ENCODE measurements around the gene ZNF672. TPM values are rescaled to one million over a fixed set of nuclear protein-coding genes. Genes with fewer than 3 reads are reported as not detected.
A peak's percentile ranks its signal among the peaks of the same experiment; 100 is the strongest.
"Not testable (repeated sequence)": the region's sequence is repeated elsewhere in the genome, so short reads cannot be mapped to it uniquely, and the experiment has no call there.

ZNF672 gene
- total RNA-seq, 1 experiment from 2014 or later = 13.8 TPM

DNA sequence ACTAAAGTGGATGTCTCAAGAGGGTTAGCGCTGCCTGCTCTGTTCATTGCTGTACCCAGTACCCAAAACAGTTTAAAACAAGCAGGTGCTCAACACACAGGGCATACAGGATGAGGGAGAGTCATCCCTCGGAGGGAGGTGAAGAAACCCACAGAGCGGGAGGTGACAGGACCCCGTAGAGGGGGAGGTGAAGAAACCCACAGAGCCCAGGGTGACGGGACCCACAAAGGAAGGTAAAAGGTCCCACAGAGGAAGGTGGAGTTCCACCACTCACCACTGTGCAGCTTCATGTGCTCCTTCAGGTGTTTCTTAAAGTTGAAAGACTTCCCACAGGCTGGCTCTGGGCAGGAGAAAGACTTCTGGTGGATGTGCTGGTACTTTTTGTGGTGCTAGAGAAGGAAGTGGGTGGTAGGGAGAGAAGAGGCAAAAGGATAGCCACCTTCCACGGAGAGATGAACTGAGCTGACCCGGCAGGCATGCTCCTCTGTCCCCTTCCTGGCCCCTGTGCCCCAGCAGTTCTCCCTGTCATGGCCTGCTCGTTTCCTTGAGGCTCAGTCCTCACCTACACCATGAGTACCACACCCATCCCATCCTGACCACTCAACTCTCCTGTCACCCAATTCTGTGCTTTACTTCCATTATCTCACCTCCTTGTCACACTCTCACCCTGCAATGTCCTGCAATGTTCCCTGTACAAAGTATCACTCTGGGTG, 15.8 kb downstream of the ZNF672 start:
- DNase-seq (ENCODE audit: low read depth) = no peak

DNA sequence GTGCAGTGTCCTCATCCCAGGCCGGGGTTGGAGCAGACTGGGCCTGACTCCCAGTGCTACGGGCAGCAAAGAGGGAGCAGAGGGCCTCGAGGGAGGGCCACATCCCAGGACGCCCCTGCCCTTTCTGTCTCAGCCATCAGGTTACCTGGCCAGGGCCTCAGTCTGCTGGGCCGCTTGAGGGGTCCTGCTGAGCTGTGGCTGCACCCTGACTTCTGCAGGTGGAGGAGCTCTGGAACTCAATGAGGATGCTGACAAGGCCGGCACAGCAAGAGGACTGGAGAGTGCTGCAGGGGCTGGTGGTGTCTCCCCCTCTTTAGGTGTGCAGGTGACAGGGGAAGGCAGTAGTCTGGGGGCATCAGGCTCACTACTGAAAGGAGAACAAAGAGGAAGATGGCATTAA, 17.6 kb downstream of the ZNF672 start:
- DNase-seq (ENCODE audit: low read depth) = no peak

DNA sequence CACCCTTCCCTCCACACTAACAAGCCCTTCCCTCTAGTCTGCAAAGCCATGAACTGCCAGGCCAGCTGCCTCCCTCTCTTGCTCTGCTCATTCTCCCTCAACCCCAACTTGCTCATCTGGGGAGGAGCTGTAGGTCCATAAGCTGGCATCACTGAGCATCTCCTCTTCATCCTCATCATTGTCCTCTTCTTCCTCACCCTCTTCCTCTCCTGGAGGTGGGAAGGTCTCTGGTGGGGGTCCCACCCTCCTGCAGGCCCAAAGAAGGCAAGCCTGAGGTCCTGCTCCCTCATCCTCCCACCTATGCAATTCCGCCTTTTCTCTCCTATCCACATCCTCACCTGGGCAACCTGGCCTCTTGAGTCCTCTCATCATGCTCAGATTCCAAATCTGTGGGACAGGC, 18.2 kb downstream of the ZNF672 start:
- no peak for DNase-seq (ENCODE audit: low read depth)

DNA sequence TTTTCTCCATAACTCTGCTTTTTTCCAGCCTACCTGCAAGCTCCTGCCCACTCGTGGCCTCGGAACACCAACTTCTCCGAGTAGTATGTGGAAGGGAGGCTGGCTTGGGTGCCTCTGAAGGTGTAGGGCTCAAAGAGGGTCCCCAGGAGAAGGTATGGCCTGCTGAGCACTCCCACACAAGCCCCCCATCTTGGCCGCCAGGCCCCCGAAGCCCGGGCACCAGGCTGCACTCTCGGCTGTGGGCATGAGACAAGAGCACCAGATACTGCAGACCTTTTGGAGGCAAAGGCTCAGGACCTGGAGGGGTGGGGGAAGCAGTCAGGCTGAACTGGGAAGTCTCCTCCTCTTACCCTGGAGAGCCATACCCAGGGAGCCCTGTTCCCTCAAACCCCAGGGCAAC, 19.2 kb downstream of the ZNF672 start:
- no peak for DNase-seq (ENCODE audit: low read depth)

DNA sequence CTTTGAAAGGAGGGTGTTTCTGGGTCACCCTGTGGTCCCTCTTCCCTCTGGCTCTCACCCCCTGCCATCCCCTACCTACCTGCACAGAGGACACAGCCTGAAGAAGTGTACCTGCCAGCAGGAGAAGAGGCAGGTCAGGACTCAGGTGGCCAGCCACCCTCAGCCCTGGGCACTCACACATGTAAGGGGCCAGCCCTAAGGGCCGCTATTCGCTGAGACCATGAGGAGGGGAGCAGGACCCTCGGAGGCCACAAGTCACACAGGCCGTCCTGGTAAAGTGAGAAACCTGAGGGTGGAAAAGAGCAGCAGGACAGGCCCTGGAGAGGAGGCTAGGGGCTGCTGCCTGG, 19.7 kb downstream of the ZNF672 start:
- no peak for DNase-seq (ENCODE audit: low read depth)

DNA sequence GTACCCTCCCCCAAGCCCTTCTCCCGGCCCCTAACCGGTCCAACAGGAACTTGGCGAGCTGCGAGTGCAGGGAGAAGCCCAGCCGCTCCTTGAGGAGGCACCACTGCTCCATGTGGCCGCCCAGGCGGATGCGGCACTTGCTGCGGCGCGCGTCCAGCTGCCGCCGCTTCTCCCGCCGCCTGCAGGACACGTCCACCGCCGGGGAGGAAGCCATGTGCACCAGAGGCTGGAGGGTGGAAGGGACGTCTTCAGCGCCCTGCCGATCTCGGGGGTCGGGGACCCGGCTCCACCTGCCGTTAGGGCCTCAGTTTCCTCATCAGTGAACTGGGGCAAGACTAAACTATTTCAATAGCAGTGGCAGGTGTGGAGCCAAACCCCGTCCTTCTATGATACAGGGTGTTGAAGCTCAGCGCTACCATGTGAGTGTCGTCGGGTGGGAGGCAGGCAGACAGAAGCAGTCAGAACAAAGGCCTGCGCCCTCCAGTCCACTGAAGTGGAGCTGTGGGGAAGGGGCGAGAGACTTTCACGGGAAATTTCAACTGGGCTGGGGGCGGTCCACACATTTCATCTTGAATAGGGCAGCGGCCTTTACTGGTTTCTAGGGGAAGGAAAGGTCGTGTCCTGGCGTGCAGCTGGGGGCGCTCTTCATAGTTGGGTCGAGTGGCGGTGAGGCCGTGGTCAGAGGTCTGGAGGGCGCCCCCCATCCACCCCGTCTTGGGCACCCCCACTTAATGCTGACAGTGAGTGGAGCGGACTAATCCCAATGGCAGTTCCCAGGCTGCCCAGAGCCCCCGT, 20.3 kb downstream of the ZNF672 start:
- DNase-seq (ENCODE audit: low read depth) = peak; percentile 71

DNA sequence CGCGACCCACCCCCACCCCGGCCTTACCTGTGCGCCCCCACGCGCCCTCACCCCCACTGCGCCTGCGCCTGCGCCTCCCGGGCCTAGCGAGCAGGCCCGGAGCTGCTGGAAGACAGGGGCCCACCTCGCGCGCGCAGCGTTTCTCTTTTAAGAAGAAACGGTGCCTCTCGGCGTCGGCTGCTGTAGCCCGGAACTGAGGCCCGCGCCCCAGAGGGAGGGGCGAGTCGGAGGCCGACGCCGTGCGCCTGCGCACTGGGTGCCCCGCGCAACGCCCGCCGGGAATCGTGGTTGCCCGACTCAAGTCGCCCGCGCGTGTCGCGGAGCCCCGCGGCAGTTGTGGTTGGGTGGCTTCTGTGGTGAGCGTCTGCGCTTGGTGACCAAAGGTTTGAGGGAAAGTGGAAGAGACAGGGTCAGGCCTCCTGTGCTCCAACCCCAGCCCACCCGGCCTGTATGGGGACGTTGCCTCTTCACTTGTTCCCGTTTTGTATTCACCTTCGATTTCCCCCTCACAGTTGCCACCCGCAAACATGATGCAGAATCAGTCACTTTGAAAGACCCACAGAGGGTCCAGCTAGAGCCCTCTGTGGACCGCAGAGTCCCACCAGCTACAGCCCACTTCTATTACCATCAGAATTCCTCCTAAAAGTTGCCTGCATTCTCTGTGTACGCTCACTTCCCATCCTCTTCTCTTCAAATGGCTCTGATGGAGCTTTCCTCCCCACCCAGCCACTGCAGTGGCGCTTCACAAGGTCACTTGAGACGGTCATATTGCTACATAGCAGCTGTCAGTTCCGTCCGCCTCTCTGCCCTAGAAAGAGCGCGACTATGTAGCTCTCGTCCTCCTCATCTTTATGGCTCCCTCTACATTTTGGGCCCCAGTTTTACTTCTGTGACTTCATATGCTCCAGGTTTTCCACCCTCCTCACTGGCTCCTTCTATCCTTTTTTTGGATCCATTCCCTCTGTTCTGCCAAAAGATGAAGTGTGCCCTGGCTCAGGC, 21.2 kb downstream of the ZNF672 start, which contains the start of gene ZNF692:
Gene ZNF692 (minus strand): TSS at position 195 of the 999 bp plus-strand sequence. CDS start 776 bp downstream, outside the sequence.
- peak; percentile 95 for DNase-seq (ENCODE audit: low read depth)

DNA sequence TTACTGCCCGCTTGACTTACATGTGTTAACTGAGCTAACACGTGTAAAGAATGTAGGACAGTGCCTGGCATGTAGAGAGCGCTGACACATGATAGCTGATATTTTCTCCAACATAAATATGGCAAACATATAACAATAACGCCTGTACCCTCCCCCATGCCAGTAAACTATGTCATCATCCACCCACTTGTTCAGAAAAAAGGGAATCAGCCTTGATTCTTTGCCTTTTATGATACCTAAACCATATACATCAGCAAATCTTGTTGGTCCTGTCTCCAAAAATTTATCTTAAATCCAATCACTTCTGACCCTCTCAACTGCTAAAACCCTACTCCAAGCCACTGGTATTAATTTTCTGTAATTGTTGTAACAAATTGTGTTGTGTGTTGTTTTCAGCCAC, 22.0 kb downstream of the ZNF672 start:
- DNase-seq (ENCODE audit: low read depth) = no peak

DNA sequence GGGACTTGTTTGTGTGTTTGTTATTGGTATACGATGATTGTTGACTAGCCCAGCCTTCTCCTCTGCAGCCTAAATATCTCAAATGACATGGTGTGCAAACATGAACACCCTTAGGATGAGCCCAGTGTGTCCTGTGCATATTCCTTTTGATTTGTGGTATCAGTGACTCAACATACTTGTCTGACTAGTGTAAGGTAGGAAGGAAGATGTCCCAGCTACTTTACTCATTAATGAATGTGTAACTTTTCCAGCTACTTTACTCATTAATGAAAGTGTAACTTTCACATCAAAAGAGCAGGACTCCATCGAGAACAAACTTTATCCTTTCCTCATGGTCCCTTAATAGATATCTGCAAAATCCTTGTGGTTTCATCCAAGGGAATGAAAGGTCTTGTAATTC, 23.6 kb downstream of the ZNF672 start:
- no peak for DNase-seq (ENCODE audit: low read depth)

DNA sequence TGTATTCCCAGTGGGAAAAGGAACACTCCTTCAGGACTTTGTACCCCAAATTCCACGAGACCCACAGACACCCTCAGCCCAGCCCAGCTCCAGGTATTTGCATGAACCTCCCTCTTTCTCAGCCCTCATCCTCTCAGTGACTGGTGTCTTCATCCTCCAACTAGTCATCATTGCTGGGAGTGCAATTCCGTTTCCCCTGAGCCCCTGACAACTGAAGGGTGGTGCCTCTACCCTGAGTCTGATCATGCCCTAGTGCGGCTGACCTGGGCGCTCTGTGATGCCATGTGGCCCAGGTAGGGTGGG, 24.6 kb downstream of the ZNF672 start:
- DNase-seq (ENCODE audit: low read depth) = no peak

DNA sequence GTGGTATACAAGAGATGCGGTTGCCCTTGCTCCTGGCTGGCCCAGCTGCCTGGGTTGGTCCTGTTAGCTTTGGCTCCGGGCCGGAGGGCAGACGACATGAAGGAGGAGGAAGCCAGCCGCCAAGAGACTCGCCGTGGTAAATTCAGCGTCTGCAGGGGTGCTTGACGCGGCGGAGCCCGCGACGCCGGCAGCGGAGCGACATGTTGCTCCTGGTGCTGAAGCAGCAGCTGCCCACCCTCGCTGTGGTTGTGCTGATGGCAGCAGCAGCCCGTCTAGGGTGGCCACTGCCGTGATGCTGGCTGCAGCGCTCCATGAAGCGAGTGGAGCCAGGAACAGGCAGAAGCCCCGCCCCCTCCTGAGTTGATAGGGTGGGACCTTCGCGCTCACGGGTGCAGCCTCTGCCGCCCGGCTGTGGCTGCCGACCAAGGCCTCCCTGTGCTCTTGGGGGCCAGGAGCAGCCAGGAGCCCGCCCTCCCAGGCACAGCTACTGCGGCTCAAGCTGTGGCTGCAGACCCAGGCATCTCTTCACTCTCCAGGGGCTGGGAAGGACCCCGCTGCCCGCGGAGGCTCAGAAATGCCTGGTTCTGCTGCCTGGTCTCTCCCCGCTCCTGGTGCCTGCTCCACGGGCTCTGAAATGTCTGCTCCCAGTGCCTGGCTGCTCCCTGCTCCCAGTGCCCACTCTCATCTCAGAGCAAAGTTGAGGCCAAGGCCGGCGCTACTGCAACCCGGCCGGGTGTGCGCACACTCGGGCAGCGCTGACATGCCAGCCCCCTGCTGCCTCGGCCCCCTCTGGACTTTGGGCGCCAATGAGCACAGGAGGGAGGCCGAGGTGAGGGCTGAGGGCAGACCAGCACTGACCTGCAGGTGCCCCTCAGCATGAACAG, 25.2 kb downstream of the ZNF672 start:
- DNase-seq (ENCODE audit: low read depth) = peak; percentile 84

DNA sequence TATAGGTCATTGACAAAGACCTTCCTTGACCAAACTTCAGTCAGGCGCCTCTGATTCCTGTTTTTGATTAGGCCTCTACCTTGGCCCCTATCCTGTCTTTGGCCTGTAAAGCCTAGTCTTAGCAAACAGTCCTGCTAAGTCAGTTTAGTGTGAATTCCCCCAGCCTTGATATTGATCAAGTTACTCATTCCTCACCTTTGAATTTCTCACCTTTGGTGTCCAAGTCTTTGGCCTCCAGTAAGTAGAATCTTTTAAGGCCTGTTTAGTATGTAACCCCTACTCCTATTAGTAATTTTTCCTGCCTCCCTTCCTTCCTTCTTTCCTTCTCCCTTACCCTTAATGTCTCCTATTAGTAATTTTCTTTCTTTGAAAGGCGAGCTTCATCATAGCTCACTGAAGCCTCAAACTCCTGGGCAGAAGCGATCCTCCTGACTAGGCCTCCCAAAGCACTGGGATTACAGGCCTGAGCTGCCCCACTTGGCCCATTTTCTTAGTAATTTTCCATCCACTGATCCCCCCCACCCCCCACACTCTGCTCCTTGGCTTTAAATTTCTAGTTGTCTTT, 33.9 kb downstream of the ZNF672 start:
- DNase-seq (ENCODE audit: low read depth) = peak; percentile 49

DNA sequence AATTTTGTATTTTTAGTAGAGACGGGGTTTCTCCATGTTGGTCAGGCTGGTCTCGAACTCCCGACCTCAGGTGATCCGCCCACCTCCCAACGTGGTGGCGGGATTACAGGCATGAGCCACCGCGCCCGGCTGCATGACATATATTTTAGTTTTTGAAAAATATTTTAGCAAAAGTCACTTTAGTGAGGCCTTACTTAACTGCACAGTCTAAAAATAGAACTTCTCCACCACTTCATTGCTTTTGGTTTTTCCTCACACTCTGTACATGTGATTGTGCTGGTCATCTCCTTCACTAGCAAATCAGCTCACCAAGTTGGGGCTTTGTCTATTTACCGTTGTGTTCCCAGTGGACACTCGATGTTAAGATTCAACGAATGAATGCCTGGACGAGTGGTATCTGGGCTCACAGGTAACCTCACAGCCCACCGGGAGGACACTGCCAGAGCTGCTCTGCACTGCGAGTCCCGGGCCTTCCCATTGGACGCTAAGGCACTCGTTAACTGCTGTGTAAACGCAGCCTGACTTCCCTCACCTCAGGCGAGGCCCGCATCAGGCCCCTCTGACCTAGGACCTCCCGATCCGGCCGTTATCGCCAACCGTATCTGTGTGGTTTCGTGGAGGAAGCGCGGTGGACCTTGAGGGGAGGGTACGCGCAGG, 34.9 kb downstream of the ZNF672 start:
- peak; percentile 65 for DNase-seq (ENCODE audit: low read depth)

DNA sequence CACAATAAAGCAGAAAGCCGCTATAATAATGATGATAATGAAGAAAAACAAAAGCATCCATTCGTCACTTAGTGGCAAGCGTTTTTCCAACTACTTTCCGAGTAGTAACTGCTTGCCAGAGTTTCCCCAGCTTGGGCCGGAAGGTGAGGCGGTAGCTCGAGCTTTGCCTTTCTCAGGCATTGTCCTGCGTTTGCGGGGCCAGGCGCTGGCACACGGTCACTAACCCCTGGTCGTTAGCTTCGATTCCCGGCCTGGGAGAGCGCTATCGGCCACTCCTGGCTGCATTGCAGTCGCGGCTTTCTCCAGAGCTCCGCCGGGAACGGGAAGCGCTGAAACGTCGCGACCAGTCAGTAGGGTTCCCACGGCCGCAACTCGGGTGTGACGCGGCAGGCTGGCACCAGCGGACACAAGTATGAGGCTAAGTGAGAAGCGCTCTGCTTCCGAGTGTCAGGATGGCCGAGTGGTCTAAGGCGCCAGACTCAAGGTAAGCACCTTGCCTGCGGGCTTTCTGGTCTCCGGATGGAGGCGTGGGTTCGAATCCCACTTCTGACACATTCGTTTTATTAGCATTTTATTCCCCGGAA, 35.5 kb downstream of the ZNF672 start:
- DNase-seq (ENCODE audit: low read depth) = peak; percentile 92

DNA sequence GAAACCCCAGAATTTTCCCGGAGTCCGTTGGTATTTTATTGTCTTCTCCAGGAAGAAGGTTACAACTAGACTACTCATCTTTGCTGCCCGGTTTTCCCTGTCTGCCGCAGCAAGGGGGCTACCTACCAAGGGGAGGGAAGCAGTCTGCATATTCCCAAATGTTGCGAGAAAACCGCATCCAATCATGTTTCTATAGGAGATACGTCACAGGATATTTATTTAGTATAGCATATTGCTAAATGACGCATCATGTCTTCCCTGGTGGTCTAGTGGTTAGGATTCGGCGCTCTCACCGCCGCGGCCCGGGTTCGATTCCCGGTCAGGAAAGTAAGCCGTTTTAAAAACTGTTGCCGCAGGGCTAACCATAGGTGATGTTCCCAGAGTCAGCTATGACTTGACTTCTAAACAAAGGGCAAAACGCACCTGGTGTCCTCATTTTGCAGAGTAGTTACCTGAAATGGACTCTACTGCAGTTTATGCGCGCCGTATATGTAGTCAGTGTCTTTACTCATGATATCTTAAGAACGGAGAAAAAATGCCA, 36.0 kb downstream of the ZNF672 start:
- no peak for DNase-seq (ENCODE audit: low read depth)

DNA sequence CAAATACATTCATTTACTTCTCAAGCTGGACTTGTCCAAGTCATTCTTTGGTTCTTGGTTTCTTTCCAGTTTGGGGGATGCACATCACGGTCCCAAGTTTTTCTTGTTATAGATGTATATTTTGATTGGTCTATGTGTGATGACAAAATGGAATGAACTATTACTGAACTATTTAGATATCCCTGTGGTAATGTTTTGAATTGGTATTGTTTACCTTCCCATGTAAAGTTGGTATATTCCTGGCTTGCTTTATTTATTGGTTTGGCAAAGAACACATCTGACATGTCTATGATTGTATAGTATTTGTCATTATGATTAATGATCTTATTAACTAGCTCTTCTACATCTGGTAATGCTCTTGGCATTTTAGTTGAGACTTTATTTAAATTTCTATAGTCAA, 43.2 kb downstream of the ZNF672 start:
- DNase-seq (ENCODE audit: low read depth) = no peak

DNA sequence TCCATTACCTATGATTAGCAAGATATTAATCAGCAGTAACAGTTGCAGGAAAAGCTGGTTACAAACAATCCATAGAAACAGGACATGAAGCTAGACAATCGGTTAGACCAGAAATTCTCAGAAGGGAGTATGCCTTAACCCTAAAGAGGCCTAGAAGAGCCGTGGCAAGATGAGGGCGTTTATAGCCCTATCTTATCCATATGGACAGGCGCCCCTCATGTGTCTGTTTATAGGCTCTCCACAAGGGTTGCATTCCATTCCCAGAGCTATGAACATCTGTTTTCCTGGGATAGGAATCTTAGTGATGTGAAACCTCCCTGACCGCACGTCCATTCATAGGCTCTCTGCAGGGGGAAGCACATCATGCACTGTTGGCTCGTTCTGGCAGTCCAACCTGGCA, 44.4 kb downstream of the ZNF672 start:
- DNase-seq (ENCODE audit: low read depth) = not testable (repeated sequence)

DNA sequence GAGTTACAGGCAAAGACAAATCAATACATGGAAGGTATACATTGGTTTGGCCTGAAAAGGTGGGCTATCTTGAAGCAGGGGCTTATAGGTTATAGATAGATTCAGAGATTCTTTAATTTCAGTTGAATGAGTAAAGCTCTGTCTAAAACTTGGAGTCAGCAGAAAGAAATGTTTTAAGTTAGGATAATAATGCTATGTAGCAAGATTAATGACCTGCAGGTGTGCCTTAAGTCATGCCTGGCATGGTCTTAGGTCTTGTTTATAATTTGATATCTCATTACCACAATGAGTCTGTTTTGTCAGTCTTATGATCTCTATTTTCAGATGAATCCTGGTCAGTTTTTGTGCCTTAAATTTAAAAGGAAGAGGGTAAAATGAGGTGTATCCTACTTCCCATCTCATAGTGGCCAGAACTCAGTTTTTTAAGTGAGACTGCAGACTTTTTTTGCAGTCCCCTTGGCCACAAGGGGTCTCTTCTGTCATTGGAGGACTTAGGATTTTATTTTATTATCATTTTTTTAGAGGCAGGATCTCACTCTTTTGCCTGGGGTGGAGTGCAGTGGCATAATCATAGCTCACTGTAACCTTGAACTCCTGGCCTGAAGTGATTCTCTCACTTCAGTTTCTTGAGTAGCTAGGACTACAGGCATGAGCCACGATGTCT, 46.7 kb downstream of the ZNF672 start:
- no peak for DNase-seq (ENCODE audit: low read depth)

DNA sequence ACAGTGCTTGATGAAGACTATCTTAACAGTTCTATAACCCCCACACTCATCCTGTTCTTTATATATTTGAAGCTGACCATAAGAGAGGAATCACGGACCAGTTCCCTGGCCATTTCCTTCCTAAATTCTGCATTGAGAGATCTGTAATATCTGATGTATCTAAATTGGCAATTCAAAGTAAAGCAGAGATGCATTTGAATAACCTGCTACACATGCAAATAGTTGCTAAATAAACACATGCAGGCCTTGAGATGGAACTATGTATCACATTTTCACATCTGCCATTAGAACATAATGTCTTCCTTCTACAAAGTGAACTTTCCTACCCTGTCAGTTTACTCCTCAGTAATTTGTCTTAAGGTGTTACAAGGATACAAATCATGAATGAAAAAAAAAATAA, 47.6 kb downstream of the ZNF672 start:
- DNase-seq (ENCODE audit: low read depth) = no peak
